GM12872 (cell line): Measurements from ENCODE around the gene ABT1.
A peak's percentile ranks its signal among the peaks of the same experiment; 100 is the strongest.

Experiments used
- TF ChIP-seq, protein P1 (sequence below): IDR thresholded peaks from 3 replicates; pipeline ENCODE4 v1.5.1; 2011; ENCODE audit warnings: low read depth, mild to moderate bottlenecking, low read length, moderate library complexity; ENCODE audit not compliant: insufficient read depth

Gene ABT1

DNA sequence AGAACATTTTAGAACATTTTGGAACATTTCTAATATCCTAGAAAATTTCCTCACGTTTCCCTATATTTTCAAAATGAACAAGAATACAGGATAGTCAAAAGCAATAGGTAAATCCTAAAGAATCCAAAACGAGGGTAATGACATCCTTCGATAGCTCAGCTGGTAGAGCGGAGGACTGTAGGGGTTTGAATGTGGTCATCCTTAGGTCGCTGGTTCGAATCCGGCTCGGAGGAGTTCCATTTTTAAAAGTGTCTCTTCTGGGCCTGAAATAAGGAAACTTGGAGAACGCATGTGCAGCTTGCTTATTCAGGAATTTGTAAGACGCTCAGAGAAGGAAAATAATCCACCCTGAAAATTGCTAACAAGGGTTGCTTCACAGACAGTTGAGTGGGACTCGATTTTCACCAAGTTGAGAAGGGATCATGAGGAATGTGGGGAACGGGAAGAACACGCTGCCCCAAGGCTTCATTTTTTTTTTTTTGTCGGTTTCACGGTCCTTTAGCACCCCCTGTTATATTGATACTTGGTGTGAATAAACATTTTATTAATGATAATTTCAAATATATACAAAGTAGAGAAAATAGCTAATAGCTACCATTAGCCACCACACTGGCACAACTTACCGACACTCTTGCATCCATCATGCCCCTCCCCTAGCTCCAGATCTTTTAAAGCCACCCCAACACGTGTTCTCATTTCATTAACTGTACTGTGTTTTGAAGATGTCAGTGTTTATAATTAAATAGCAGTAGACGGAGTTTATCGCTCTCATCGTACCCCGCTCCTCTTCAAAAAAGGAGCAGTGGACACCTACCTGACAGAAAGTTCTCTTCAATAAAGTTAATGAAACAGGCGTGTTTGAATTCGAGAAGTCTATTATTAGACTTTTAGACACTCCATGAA, 1.8 kb upstream of the ABT1 start:
- TF ChIP-seq, protein P1, sequence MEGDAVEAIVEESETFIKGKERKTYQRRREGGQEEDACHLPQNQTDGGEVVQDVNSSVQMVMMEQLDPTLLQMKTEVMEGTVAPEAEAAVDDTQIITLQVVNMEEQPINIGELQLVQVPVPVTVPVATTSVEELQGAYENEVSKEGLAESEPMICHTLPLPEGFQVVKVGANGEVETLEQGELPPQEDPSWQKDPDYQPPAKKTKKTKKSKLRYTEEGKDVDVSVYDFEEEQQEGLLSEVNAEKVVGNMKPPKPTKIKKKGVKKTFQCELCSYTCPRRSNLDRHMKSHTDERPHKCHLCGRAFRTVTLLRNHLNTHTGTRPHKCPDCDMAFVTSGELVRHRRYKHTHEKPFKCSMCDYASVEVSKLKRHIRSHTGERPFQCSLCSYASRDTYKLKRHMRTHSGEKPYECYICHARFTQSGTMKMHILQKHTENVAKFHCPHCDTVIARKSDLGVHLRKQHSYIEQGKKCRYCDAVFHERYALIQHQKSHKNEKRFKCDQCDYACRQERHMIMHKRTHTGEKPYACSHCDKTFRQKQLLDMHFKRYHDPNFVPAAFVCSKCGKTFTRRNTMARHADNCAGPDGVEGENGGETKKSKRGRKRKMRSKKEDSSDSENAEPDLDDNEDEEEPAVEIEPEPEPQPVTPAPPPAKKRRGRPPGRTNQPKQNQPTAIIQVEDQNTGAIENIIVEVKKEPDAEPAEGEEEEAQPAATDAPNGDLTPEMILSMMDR, result no peak

DNA sequence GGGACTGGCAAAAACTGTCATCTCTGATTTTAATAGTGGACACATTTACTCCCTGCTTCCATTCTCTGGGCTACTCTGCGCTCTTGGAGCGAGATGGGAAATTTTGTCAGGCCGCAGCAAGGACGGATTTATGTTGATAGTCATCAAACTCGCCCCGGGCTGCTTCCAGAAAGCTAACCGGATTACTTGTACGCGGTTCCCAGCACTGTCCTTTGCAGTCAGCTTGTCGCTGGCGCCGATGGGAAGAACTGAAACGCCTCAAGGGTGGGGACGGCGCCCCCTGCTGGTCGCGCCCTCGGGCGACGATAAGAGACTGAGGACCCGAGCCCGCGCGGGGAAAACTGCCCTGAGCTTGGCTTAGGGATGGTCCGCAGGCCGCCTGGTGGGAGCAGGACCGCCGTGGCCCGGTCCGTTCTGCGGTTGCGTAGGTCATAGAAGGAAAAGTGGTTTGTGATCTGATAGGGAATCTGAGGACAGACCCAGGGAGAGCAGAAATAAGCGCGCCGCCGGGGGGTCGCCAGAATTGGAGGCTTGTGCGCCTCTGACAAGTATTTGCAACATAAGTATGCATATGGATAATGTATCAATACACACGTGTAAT, 984 bp upstream of the ABT1 start:
- TF ChIP-seq, protein P1, result peak; percentile 92

DNA sequence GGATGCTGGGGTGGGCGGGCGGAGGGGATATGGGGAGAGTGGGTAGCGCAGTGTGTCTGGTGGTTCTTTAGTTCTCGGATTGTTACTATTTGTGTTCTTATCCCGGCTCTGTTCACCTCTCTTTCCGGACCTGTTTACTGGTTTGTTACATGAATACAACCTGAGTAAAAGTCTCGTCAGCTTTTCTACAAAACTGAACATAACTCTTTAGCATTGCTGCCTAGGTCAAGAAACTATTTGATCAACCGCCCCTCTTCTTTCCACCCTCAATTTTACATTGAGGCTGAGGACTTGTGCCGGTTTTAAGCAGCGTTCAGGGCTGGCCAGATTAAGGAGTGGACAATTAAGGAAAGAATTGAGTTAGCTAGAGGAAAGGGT, 625 bp downstream of the ABT1 start:
- TF ChIP-seq, protein P1, result no peak

DNA sequence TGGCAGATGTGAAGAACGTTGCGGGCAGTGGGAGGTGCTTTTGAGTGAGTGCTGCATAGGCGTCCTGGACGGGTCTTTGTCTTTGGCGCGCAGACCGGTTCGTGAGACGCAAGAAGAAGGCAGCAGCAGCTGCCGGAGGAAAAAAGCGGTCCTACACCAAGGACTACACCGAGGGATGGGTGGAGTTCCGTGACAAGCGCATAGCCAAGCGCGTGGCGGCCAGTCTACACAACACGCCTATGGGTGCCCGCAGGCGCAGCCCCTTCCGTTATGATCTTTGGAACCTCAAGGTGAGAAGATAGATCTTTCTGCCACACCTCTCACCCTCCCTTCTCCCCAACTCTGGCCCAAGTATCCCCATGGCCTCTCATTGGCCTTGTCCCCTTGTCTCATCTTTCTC, 1.1 kb downstream of the ABT1 start:
- TF ChIP-seq, protein P1, result no peak

DNA sequence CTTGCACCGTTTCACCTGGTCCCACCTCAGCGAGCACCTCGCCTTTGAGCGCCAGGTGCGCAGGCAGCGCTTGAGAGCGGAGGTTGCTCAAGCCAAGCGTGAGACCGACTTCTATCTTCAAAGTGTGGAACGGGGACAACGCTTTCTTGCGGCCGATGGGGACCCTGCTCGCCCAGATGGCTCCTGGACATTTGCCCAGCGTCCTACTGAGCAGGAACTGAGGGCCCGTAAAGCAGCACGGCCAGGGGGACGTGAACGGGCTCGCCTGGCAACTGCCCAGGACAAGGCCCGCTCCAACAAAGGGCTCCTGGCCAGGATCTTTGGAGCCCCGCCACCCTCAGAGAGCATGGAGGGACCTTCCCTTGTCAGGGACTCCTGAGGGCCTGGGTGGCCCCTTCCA, 1.5 kb downstream of the ABT1 start:
- TF ChIP-seq, protein P1, result no peak

DNA sequence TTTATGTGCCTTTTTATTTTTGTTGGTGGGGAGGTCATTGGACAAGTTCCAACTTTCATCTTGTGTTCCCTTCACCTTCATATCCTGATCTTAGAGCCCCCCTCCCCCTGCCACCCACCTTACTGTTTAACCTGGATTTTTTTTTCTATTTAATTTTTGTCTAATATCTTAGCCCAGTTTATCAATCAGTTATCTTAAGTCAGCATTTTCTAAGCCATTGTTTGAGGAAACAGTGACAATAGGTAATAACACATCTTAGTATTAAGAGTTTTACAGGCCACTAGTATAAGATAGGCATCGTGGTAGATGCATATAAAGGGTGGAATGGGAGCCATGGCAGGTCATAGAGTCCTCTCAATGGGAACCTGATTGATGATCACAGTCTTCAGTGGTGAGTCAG, 2.4 kb downstream of the ABT1 start:
- TF ChIP-seq, protein P1, result no peak

DNA sequence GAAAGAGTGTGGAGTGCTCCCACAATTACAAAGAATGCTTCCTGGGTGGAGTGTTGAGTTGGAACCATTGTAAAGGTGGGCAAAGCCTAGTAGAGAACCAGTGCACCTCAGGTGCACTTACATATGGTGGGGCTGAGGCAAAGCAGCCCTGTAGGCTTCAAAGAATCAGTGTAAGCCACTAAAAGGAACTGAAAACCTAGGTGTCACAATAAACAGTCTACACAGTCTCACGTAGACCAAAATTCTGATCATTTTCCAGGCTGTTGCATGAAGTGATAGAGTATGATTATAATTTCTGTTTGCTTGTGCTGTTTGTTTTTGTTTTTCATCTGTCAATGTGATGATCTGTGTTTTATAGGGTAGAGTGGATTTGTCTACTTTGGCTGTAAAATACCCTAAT, 2.8 kb downstream of the ABT1 start:
- TF ChIP-seq, protein P1, result no peak
